Suprapubic skin (tissue), 4 donors: ENCODE data around the gene CGB2.
"Not testable (repeated sequence)": the region's sequence is repeated elsewhere in the genome, so short reads cannot be mapped to it uniquely, and the experiment has no call there.

Experiments
- CTCF ChIP-seq, 2 donors: fragments of 200-600 bp in 1 of 2; fragments of 450-650 bp in 1 of 2; sonication (generic) in 1 of 2; IDR thresholded peaks; one replicate each; pipeline ENCODE4 v1.5.1; 2016 to 2019; ENCODE audit warnings: antibody characterized with exemption in 2 of 2, mild to moderate bottlenecking in 1 of 2, moderate library complexity in 1 of 2
- EP300 ChIP-seq: sonication (generic); formaldehyde crosslinking; IDR thresholded peaks from one replicate; pipeline ENCODE4 v1.6.1; 2017; ENCODE audit warnings: antibody characterized with exemption
- POLR2A ChIP-seq, 2 donors: fragments of 450-650 bp; IDR thresholded peaks; one replicate each; pipeline ENCODE4 v1.6.1; 2017; ENCODE audit warnings: antibody characterized with exemption in 2 of 2, mild to moderate bottlenecking in 2 of 2, moderate library complexity in 2 of 2
- POLR2AphosphoS5 ChIP-seq, 3 donors: sonication (generic); formaldehyde crosslinking; IDR thresholded peaks; one replicate each; pipeline ENCODE4 v1.6.1; 2017; ENCODE audit warnings: antibody characterized with exemption in 3 of 3

GRCh38 chr19:49049834-49050233, 18.1 kb downstream of the CGB2 start:
- TF ChIP-seq CTCF (IDR thresholded peaks at IDR 0.05); POLR2A (IDR thresholded peaks at IDR 0.05); POLR2AphosphoS5 (IDR thresholded peaks at IDR 0.05); EP300: not testable (repeated sequence)
